Dermis blood vessel endothelial cell (primary cell): ENCODE data around the gene NDUFA3. TPM values are rescaled to one million over a fixed set of nuclear protein-coding genes. Genes with fewer than 3 reads are reported as not detected.

ENCODE experiments used
- DNase-seq: peaks from one replicate; pipeline ENCODE4 v3.0.0; 2010
- total RNA-seq: library from RNA; depleted of rRNA; stranded (reverse); fragments of >200 nt; gene quantifications from 2 replicates; pipeline ENCODE4 v1.2.3, GENCODE V29; 2014

The NDUFA3 gene
- total RNA-seq, 1 donor from 2014 or later = 11.4 TPM

DNA sequence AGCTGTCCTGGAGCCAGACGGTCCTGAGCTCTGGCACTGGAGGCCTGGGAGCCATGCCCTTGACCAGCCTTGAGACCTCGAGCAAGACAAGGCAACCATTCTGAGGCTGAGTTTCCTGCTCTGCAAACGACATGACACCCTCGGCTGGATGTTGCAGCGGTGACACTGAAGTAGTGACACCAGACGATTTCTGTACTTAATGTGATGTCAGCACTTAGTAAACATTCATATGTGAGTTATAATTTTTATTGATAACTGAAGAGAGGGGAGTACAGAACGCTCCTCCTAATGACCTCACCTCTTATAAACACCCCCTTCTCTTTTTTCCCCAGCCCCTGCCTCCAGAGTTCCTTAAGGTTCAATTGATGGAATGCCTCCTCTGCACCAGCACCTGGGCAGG is 5.8 kb downstream of the NDUFA3 start:
- DNase-seq = no peak

DNA sequence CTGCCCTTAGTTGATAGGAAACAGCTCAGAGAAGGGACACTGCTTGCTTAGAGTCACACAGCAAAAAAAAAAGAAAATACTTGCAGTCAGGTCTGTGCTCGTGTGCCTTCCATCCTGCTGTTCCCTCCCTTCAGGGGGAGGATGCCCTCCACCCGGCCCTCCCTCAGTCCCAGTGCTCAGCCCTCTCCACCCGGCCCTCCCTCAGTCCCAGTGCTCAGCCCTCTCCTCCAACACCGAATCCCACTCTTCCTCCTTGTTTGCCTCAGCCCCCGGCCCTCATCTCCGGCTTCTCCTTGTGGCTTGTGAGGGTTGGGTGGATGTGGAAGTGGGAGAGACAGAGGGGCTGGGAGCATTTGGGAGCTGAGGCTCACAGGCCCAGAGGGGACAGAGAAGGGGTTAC is 7.0 kb downstream of the NDUFA3 start:
- no peak for DNase-seq

DNA sequence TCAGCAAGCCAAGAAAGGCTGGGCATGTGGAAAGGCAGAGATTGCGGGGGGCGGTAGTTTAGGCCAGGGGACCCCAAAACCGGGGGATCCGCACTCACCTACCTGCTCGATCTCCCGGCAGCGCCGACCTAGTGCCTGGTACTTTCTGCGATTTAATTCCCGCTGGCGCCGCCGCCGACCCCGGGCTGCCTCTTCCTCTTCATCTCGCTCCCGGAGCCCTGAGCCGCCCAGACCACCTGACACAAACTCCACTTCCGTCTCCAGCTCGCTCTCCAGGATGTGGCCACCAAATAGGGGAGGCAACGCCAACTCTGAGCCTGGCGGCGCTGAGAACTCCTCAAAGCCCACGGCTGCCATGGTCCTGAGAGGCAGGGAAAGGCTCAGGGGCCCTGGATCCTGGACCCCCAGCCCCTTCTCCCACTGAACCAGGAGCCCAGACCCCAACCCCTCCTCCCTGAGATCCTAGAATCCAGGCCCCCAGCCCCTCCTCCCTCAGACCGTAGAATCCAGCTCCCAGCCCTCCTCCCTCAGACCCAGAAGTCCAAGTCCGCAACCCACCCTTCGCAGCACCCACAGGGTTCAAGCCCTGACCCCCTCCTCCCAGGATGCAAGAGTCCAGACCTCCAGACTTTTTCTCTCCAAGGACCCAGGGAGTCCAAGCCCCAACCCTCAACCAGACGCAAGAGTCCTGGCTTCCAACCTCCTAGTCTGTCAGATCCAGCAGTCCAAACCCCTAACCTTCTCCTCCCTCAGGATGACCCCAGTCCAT is 11.9 kb downstream of the NDUFA3 start:
- peak; percentile 78 for DNase-seq

DNA sequence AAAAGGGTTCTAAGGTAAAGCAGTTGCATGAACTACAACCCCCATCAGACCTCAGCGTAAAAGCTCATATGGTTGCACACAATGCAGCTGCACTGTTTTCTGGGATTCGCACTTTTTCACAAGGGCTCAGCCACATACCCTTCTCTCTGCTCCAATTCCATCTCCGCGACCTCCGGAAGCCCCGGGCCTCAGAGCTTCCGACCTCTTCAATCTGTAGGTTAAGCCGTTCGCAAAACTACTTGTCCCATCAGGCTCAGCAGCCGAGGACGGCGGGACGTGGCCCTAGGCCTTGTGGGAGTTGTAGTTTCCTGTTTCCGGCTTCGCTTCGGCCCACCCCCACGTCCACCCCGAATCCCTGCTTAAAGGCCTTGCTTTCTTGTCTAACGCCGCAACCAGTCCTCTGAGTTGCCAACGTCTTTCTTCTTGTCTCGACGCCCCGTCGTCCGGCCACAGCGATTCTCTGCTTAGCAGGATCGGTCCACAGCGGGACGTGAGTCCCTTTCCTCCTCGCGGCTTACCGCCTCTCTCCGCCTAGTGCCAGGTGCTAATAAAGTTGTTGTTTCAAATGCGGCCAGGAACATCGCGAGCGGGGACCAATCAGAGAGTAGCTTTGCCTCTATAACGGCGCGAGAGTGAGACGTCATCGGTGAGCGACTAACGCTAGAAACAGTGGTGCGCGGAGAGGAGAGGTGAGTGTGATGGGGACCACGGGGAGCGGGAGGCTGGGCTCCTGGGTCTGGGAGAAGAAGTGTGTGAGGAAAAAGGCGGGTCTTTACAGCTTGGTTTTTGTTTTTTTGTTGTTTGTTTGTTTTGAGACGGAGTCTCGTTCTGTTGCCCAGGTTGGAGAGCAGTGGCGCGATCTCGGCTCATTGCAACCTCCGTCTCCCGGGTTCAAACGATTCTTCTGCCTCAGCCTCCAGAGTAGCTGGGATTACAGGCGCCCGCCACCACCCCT is 12.7 kb downstream of the NDUFA3 start, which contains the start of the genes PRPF31 and TFPT:
PRPF31 (plus strand) TSS at position 646 of the 955 bp plus-strand sequence. CDS start 2,525 bp downstream, outside the sequence.
TFPT (minus strand) TSS at position 549 of the 955 bp plus-strand sequence; CDS start at position 161, 388 bp downstream.
- DNase-seq = peak; percentile 99

DNA sequence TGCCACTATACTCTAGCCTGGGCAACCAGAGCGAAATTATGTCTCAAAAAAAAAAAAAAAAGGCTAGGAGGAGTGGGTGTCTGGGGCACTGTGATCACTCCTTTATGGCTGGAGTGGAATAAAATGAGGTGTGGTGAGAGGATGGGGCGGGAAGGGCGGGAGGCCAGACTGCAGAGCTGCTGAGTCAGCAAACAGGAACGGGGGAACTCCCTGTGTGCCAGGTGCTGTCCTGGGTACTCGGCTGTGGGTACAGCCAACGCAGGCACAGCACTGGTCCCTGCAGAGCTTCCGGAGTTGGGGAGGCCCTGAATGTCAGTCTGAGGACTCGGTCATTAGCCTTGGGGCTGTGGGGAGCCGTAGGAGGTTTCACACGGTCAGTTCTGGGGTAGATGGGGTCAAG is 18.6 kb downstream of the NDUFA3 start:
- no peak for DNase-seq

DNA sequence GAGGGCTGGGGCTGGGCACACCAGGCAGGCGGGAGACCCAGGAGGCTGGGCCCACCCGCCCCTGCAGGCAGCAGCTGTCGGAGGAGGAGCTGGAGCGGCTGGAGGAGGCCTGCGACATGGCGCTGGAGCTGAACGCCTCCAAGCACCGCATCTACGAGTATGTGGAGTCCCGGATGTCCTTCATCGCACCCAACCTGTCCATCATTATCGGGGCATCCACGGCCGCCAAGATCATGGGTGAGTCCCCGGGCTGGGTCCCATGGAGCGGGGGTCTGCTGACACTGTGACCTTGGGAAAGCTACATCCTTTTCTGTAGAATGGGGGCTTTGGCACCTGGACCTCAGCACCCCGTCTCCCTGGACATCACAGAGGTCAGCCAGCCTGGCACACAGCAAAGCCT is 21.0 kb downstream of the NDUFA3 start:
- no peak for DNase-seq

DNA sequence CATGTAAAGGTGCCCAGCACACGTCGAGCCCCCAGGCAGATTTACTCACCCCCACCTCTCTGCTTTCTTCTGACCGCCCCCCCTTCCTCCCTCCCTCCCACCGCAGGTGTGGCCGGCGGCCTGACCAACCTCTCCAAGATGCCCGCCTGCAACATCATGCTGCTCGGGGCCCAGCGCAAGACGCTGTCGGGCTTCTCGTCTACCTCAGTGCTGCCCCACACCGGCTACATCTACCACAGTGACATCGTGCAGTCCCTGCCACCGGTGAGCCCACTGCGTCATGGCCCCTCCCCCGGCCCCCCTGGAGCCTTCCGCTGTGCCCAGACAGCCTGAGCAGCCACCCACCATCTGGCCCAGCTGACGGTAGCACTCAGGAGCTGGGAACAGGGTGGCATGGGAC is 21.7 kb downstream of the NDUFA3 start:
- no peak for DNase-seq

DNA sequence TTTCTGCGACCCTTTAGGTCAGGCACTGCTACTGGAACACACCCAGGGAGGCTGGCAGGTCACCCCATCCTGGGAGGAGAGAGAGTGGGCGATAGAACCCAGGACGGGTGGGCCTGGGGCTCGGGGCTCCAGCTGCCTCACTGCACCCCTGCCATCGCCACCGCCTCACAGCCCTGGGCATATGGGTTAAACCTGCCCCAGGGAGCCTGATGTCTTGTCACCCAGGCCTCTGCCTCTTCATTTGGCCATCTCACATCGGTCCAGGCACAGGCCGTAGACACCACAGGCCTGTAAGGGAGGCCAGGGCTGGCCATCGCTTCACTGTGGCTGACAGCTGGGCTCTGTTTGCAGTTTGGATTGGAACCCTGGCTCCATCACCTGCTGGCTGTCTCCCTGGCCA is 23.1 kb downstream of the NDUFA3 start:
- DNase-seq = no peak

DNA sequence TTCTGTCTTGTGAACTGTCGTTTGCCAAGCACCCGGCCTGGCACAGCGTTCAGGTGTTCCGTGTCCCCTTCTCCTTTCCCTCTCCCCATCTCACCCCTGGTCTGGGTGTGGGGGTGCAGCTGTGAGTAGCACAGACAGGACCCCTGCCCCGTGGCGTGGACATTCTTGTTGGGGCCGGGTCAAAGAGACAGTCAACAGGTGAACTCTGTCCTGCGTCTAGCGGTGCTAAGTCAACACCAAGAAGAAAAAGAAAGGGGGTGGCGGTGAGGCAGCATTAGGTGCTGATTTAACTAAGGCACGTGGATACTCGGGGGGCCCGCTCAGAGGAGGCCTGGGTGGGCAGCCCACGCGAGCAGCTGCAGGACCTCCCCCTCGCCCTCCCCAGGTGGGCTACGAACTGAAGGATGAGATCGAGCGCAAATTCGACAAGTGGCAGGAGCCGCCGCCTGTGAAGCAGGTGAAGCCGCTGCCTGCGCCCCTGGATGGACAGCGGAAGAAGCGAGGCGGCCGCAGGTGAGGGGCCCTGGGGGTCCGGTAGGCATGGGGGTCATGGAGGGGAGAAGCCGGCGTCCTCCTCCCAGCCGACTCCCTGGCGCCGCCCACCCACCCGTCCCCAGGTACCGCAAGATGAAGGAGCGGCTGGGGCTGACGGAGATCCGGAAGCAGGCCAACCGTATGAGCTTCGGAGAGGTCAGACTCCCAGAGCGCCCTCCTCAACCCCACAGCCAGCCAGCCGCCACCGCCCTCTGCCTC is 25.2 kb downstream of the NDUFA3 start:
- no peak for DNase-seq

DNA sequence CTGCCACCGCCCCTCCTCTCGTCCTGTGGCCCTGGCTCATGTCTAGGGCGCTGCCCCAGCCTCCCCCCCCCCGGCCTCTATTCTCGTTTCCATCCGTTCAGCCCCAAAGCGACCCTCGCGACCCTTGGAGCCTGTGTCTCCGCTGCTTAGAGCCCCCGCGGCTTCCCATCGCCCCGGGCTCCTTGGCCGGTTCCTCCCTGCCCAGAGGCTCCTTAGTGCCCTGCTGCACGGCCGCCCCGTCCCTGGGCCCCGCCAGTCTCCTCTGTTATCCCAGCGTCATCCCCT is 25.7 kb downstream of the NDUFA3 start:
- no peak for DNase-seq

DNA sequence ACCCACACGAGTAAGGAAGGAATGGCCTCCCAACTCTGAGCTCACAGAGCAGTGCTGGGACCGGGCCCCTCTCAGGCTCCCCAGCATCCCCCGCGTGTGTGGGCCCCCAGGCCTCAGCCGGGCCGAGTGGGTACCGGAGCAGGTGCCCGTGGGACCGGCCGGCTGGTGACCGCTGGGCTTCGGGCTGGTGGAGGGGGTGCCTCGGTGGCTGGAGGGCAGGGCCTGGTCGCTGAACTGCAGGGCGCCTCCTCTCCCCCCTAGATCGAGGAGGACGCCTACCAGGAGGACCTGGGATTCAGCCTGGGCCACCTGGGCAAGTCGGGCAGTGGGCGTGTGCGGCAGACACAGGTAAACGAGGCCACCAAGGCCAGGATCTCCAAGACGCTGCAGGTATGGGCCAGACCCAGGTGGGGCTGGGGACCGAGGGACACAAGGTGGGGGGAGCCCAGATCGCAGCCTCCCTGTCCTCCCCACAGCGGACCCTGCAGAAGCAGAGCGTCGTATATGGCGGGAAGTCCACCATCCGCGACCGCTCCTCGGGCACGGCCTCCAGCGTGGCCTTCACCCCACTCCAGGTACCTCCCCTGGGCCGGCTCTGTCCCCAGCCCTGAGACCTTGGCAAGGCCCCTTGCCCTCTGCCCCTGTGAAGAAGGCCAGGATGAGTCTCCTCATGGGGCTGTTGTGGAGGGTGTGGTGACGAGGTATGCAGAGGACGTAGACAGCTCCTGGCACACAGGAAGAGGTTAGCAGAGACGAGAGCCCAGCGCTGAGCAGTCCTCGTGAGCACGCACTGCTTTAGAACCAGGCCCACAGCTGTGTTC is 26.4 kb downstream of the NDUFA3 start:
- DNase-seq = no peak

DNA sequence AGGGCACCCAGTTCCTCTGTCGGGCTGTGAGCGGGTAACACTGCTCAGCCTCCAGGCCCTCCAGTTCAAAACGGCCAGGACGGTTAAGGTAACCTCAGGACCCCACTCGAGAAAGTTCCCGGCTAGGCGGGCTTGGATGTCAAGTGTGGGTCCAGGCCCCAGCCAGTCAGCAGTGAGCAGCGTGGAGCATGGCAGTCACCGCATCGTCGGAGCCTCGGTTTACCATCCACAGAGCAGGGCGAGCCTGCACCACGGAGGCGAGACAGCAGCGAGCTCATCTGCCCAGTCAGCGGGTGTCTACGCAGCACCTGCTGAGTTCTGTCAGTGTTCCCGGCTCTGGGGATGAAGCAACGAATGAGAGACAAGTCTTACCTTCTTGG is 27.0 kb downstream of the NDUFA3 start:
- DNase-seq = no peak

DNA sequence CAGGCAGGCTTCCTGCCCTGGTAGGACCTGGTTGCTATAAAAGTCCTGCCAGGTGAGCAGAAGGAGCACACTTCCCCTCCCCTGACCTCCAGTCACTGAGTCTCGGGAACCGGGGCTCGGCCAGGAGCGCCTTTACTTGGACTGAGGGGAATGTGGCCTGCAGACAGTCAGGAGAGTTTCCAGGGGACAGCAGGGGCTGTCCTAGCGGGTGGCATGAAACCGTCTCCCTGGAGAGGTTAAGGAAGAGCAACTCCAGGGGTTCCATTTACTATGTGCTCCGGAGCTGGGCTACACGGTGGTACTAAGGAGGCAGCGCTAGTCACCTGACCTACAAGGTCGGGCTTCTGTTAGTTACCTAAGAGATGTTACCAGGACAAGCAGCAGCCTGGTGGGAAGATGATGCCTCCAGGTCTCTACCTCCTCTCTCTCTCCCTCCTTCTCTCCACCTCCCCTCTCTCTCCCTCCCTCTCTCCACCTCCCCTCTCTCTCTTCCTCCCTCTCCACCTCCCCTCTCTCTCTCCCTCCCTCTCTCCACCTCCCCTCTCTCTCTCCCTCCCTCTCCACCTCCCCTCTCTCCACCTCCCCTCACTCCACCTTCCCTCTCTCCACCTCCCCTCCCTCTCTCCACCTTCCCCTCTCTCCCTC is 30.8 kb downstream of the NDUFA3 start:
- DNase-seq = peak; percentile 63

DNA sequence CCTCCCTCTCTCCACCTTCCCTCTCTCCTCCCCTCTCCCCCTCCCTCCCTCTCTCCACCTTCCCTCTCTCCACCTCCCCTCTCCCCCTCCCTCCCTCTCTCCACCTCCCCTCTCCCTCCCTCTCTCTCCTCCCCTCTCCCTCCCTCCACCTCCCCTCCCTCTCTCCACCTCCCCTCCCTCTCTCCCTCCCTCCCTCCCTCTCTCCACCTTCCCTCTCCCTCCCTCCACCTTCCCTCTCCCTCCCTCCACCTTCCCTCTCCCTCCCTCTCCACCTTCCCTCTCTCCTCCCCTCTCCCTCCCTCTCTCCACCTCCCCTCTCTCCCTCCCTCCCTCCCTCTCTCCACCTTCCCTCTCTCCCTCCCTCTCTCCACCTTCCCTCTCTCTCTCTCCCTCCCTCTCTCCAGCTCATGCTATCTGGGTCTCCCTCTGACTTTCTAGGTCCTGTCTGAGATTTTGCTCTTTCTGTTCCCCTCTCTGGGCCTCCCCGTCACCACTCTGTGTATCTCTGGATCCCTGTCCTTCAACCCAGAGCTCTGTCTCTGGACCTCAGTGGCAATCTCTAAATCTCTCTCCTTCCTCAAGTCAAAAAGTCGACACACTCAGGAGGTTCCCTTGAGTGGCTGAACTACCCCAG is 31.4 kb downstream of the NDUFA3 start:
- DNase-seq = no peak

DNA sequence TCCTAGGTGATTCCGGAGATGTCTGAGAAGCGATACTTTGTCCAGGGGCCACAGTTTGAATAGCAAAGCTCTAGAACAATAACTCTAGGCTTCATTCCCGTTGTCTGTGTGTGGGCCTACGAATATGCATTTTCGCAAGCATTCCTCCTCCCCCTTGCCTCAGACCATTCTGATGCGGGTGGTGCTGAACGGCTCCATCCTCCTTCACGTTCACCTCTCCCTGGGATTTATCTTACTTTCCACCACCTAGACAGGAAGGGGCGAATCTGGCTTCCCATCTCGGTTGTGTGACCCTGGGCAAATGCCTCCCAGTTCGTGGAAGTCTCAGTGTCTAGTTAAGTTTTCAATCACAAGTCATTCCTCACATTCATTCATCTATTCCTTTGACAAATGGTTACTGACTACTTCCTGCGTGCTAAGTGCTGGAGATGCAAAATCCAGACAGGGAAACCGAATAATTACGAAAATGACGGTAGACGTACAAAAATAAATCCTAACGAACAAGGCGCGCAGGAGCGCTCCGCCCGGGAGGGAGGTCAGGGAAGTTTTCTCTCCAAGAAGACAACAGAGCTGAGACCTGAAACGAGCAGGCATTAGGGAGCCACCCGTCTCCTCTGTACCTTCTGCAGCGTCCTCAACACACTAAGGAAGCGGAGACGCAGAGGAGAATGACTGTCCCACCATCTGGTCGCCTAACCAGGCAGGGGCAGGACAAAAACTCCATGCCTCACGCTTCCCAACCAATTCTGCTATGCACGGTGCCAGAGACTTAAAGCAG is 33.6 kb downstream of the NDUFA3 start:
- DNase-seq = peak; percentile 45

DNA sequence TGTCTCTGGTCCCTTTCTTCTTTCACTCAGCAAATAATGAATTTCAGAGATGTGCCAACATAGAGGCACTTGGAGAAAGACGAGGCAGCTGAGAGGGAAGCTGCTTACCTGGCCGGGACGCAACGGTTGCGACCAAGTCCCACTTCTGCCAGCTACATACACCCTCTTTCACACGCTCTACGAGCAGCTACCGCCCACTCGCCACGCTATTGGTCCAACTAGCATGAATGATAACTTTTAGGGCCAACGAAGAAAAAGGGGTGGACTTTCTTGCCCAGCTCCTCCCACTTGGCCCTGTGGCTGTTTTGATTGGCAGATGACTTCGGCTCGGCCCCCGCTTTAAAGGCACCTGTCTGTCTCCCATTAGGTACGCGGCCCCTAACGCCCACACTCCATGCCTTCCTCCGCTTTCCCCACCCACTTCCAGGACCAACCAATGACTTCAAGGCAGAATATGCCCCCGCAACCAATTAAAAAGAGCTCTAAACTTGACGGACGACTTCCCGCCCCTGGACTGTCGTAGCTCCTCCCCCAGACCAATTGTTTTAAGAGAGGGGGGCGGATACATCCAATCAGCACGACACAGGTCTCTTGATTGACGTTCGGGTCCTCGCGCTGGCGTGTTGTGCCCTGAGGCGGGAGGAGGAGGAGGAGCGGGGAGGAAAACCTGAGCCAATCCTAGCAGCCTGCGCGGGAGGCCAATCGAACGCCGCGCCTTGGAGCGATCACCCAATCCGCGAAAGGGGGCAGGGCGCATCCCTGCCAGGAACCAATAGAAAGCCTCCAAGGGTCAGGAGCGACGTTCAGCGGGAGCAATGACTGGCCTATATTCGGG is 34.4 kb downstream of the NDUFA3 start:
- peak; percentile 100 for DNase-seq

DNA sequence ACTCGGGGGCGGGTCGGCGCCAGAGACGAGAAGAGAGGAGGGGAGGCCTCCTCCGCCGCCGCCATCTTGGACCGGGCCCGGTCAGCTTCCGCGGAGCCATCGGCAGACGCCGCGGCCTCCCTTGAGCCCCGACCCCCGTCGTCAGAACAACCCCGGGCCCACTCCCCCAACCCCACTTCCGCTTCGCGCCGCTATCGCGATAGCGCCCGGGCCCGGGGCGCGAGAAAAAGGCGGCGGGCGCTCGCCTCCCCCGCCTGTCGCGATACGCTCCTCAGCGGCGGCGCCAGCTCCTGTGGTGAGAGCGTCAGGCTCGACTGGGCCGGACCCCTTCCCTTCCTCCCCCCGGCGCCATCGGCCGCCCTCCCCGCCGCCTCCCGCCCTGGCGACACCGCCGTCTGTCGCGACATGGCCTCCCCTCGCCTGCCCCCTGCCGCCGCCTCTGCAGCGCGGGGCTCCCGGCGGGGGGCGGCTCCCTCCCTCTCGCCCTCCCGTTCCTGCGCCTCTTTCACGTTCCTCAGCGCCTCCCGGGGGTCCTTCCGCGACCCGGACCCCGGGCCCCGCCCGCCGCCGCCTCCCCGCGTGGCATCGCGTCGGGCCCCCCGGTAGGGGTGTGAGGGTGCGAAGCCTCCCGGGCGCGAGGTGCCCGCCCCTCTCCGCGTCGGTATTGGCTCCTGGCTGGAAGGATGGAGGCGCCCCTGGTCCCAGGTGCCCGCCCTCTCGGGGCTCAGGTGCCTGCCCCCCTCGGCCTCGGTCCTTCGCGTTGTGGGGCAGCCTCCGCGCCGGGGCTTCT is 35.2 kb downstream of the NDUFA3 start, which contains the start of gene CNOT3:
CNOT3 (plus strand) TSS at position 64 of the 790 bp plus-strand sequence. CDS start 5,217 bp downstream, outside the sequence.
- DNase-seq = no peak
